ENCODE measurements around the gene AGAP1. TPM values are rescaled to one million over a fixed set of nuclear protein-coding genes. Genes with fewer than 3 reads are reported as not detected.

The AGAP1 gene
- total RNA-seq, 1 donor from 2014 or later: 39.4 TPM

DNA sequence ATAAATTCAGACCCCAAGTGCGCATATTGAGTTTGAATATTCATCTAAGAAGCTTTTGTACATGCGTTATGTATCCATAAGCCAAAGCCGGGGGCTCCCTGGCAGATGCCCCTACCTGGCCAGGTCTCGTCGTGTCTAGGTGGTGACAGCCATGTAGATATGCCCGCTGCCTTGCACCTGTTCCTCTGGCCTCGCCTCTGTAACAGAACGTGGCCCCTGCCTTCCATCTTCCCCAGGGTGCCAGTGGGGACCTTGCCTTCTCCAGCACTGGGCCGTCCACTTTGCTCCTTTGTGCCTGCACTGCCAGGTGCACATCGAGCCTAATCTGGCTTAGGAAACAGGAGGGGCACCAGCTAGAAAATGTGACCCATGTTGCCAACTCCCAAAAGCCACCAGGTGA is 198.2 kb downstream of the AGAP1 start:
- Mint-ChIP-seq H3K27me3 (ENCODE audit: low read depth, unreplicated experiment) (no peaks in the 10 kb centered on the region), H3K36me3 (ENCODE audit: low read depth, unreplicated experiment) (peaks cover 5% of the 10 kb centered on the region), H3K27ac (ENCODE audit: unreplicated experiment) (no peak overlapping the region), H3K4me1 (ENCODE audit: low read depth, unreplicated experiment) (peaks cover 12% of the 10 kb centered on the region), H3K9me3 (ENCODE audit: unreplicated experiment) (no peaks in the 10 kb centered on the region), H3K4me3 (ENCODE audit: unreplicated experiment) (no peak overlapping the region)
- Histone ChIP-seq H3K27me3 (ENCODE audit: insufficient read depth, low read length) (no peaks in the 10 kb centered on the region), H3K79me2 (ENCODE audit: insufficient read depth, low read length) (peaks cover 11% of the 10 kb centered on the region), H3K27ac (ENCODE audit: low read depth, low read length) (no peak overlapping the region), H4K20me1 (ENCODE audit: insufficient read depth, low read length) (peaks cover 67% of the 10 kb centered on the region), H3K4me3 (ENCODE audit: insufficient read depth, low read depth, low read length) (no peak overlapping the region), H3K9me3 (ENCODE audit: insufficient read depth, low read depth, low read length) (no peaks in the 10 kb centered on the region), H3K36me3 (ENCODE audit: insufficient read depth, low read length) (no peaks in the 10 kb centered on the region), H3K4me2 (ENCODE audit: low read length) (no peak overlapping the region), H3K4me1 (ENCODE audit: insufficient read depth, low read length) (no peaks in the 10 kb centered on the region), H3K9ac (ENCODE audit: low read length) (no peak overlapping the region), H2AFZ (ENCODE audit: low read depth, low read length) (no peak overlapping the region)
- DNase-seq (ENCODE audit: low read depth): no peak
- no peak for FAIRE-seq
- TF ChIP-seq, protein P1, sequence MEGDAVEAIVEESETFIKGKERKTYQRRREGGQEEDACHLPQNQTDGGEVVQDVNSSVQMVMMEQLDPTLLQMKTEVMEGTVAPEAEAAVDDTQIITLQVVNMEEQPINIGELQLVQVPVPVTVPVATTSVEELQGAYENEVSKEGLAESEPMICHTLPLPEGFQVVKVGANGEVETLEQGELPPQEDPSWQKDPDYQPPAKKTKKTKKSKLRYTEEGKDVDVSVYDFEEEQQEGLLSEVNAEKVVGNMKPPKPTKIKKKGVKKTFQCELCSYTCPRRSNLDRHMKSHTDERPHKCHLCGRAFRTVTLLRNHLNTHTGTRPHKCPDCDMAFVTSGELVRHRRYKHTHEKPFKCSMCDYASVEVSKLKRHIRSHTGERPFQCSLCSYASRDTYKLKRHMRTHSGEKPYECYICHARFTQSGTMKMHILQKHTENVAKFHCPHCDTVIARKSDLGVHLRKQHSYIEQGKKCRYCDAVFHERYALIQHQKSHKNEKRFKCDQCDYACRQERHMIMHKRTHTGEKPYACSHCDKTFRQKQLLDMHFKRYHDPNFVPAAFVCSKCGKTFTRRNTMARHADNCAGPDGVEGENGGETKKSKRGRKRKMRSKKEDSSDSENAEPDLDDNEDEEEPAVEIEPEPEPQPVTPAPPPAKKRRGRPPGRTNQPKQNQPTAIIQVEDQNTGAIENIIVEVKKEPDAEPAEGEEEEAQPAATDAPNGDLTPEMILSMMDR (IDR thresholded peaks at IDR 0.05; ENCODE audit: insufficient read depth, low read depth, low read length): no peak
- no peak for TF ChIP-seq EZH2 (IDR thresholded peaks at IDR 0.05; ENCODE audit: insufficient read depth, low read length)

DNA sequence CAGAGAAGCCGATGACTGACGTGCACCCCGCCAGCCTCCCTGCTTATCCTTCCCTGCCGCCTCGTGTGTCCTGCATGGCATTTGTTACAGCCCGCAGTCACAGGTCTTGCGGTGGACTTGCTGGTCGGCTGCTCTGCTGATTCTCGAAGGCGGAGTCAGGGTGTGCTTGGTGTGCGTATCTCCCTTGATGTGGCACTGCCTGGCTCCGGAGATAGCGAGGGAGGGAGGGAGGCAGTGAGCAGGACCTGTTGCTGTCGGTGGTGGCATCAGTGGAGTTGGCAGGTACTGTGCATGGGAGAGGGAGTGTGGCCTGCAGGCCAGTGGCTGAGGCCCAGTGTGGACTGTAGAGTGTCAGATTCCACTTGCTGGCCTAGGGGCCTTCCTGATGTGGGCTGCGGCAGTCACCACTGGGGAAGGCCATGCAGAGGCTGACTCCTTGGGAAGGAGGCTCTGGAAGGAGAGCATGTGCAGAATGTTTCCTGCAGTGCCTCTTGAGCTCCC is 198.9 kb downstream of the AGAP1 start:
- no peaks in the 10 kb centered on the region for H3K27me3 ChIP-seq (ENCODE audit: insufficient read depth, low read length)
- H3K4me3 ChIP-seq (ENCODE audit: insufficient read depth, low read depth, low read length): no peak overlapping the region
- H3K9ac ChIP-seq (ENCODE audit: low read length): no peak overlapping the region
- no peak overlapping the region for H3K4me3 Mint-ChIP-seq (ENCODE audit: unreplicated experiment)
- peaks cover 12% of the 10 kb centered on the region for H3K4me1 Mint-ChIP-seq (ENCODE audit: low read depth, unreplicated experiment)
- no peak overlapping the region for H3K4me2 ChIP-seq (ENCODE audit: low read length)
- H3K27ac Mint-ChIP-seq (ENCODE audit: unreplicated experiment): no peak overlapping the region
- no peaks in the 10 kb centered on the region for H3K36me3 ChIP-seq (ENCODE audit: insufficient read depth, low read length)
- H3K4me1 ChIP-seq (ENCODE audit: insufficient read depth, low read length): no peaks in the 10 kb centered on the region
- no peak overlapping the region for H3K27ac ChIP-seq (ENCODE audit: low read depth, low read length)
- no peak for DNase-seq (ENCODE audit: low read depth)
- peaks cover 5% of the 10 kb centered on the region for H3K36me3 Mint-ChIP-seq (ENCODE audit: low read depth, unreplicated experiment)
- H3K9me3 ChIP-seq (ENCODE audit: insufficient read depth, low read depth, low read length): no peaks in the 10 kb centered on the region
- H3K27me3 Mint-ChIP-seq (ENCODE audit: low read depth, unreplicated experiment): no peaks in the 10 kb centered on the region
- no peaks in the 10 kb centered on the region for H3K9me3 Mint-ChIP-seq (ENCODE audit: unreplicated experiment)
- H4K20me1 ChIP-seq (ENCODE audit: insufficient read depth, low read length): peaks cover 71% of the 10 kb centered on the region
- H3K79me2 ChIP-seq (ENCODE audit: insufficient read depth, low read length): peaks cover 11% of the 10 kb centered on the region
- no peak for FAIRE-seq
- no peak for TF ChIP-seq EZH2 (IDR thresholded peaks at IDR 0.05; ENCODE audit: insufficient read depth, low read length)
- TF ChIP-seq, protein P1 (IDR thresholded peaks at IDR 0.05; ENCODE audit: insufficient read depth, low read depth, low read length): no peak
- H2AFZ ChIP-seq (ENCODE audit: low read depth, low read length): no peak overlapping the region

- Histone ChIP-seq H3K27me3 (ENCODE audit: insufficient read depth, low read length) (no peaks in the 10 kb centered on the region), H3K36me3 (ENCODE audit: insufficient read depth, low read length) (no peaks in the 10 kb centered on the region), H3K27ac (ENCODE audit: low read depth, low read length) (no peak overlapping the region), H3K4me1 (ENCODE audit: insufficient read depth, low read length) (no peaks in the 10 kb centered on the region), H3K79me2 (ENCODE audit: insufficient read depth, low read length) (peaks cover 11% of the 10 kb centered on the region), H3K9me3 (ENCODE audit: insufficient read depth, low read depth, low read length) (no peaks in the 10 kb centered on the region), H2AFZ (ENCODE audit: low read depth, low read length) (no peak overlapping the region), H3K9ac (ENCODE audit: low read length) (no peak overlapping the region), H4K20me1 (ENCODE audit: insufficient read depth, low read length) (peaks cover 76% of the 10 kb centered on the region), H3K4me3 (ENCODE audit: insufficient read depth, low read depth, low read length) (no peak overlapping the region), H3K4me2 (ENCODE audit: low read length) (no peak overlapping the region)
- Mint-ChIP-seq H3K4me3 (ENCODE audit: unreplicated experiment) (no peak overlapping the region), H3K4me1 (ENCODE audit: low read depth, unreplicated experiment) (peaks cover 12% of the 10 kb centered on the region), H3K36me3 (ENCODE audit: low read depth, unreplicated experiment) (peaks cover 5% of the 10 kb centered on the region), H3K9me3 (ENCODE audit: unreplicated experiment) (no peaks in the 10 kb centered on the region), H3K27me3 (ENCODE audit: low read depth, unreplicated experiment) (no peaks in the 10 kb centered on the region), H3K27ac (ENCODE audit: unreplicated experiment) (no peak overlapping the region)
- no peak for TF ChIP-seq EZH2 (IDR thresholded peaks at IDR 0.05; ENCODE audit: insufficient read depth, low read length)
- DNase-seq (ENCODE audit: low read depth): no peak
- no peak for FAIRE-seq
These were observed 199.4 kb downstream of the AGAP1 start for GRCh38 chr2:235693279-235693678.
